Retinal pigment epithelial cell (primary cell): ENCODE data around the gene TFPI.
"Not testable (repeated sequence)": the region's sequence is repeated elsewhere in the genome, so short reads cannot be mapped to it uniquely, and the experiment has no call there.

Experiments used
- DNase-seq: peaks from one replicate; pipeline ENCODE4 v3.0.0-alpha.2; 2010; ENCODE audit warnings: low read depth
- H3K4me3 ChIP-seq: 2 replicates; pipeline ENCODE4 v1.5.1; 2011; ENCODE audit warnings: mild to moderate bottlenecking, low read length, control low read depth, moderate library complexity
- TF ChIP-seq, protein P1 (sequence below): conservative IDR thresholded peaks from 2 replicates; pipeline ENCODE4 v1.5.1; 2011; ENCODE audit warnings: low read depth, low read length, control low read depth, inconsistent platforms

The TFPI gene

DNA sequence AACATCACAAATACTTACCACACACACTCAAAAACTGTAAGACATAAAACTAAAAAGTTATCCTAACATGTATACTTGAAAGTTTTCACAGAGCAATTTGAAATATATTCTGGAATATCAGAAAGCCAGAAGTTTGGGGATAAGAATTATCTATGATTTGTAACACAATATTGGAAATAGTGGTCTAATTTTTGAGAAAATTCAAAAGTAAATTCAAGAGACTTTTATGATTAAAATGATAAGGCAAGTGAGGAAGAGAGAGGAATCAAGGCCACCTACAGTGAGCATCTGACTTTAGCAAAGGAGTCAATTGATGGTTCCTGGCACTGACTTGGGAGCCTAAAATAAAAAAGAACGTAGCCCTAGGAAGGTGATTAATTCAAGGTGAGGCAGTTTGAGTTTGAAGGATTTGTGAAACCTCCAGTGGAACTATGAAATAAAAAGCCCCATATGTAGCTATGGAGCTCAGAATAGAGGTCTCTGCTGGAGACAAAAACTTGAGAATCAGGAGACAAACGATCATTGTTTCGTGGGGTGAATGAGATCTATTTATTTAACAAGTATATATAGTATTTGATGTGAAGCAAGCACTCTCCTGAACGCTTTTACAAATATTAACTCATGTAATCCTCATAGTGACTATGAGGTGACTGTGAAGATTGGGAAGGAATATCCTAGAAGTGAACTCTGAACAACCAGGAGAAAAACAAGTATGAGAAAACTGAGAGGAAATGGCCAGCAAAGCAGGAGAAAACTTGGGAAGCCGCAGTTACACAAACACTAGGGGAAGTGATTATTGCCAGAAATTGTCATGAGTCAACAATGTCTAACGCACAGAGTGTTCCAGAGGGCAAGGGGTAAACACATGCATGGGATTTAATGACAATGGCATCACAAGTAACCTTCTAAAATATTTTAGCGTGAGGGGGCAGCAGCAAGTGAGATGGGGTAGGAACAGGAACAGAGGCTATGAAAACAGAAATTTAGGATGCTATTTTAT, 12.8 kb downstream of the TFPI start:
- H3K4me3 ChIP-seq = no peak overlapping the region
- TF ChIP-seq, protein P1, sequence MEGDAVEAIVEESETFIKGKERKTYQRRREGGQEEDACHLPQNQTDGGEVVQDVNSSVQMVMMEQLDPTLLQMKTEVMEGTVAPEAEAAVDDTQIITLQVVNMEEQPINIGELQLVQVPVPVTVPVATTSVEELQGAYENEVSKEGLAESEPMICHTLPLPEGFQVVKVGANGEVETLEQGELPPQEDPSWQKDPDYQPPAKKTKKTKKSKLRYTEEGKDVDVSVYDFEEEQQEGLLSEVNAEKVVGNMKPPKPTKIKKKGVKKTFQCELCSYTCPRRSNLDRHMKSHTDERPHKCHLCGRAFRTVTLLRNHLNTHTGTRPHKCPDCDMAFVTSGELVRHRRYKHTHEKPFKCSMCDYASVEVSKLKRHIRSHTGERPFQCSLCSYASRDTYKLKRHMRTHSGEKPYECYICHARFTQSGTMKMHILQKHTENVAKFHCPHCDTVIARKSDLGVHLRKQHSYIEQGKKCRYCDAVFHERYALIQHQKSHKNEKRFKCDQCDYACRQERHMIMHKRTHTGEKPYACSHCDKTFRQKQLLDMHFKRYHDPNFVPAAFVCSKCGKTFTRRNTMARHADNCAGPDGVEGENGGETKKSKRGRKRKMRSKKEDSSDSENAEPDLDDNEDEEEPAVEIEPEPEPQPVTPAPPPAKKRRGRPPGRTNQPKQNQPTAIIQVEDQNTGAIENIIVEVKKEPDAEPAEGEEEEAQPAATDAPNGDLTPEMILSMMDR = no peak
- peak; percentile 95 for DNase-seq

GRCh38 chr2:187538222-187538621, 16.0 kb downstream of the TFPI start:
- DNase-seq, H3K4me3 ChIP-seq: not testable (repeated sequence)

DNA sequence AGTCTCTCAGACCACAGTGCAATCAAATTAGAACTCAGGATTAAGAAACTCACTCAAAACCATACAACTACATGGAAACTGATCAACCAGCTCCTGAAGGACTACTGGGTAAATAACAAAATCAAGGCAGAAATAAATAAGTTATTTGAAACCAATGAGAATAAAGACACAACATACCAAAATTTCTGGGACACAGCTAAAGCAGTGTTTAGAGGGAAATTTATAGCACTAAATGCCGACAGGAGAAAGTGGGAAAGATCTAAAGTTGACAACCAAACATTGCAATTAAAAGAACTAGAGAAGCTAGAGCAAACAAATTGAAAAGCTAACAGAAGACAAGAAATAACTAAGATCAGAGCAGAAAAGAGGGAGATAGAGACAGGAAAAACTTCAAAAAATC, 18.9 kb downstream of the TFPI start:
- not testable (repeated sequence) for DNase-seq, H3K4me3 ChIP-seq

- DNase-seq = no peak
- no peak overlapping the region for H3K4me3 ChIP-seq
- TF ChIP-seq, protein P1 = no peak
Observed at GRCh38 chr2:187532333-187533120, 21.7 kb downstream of the TFPI start.

DNA sequence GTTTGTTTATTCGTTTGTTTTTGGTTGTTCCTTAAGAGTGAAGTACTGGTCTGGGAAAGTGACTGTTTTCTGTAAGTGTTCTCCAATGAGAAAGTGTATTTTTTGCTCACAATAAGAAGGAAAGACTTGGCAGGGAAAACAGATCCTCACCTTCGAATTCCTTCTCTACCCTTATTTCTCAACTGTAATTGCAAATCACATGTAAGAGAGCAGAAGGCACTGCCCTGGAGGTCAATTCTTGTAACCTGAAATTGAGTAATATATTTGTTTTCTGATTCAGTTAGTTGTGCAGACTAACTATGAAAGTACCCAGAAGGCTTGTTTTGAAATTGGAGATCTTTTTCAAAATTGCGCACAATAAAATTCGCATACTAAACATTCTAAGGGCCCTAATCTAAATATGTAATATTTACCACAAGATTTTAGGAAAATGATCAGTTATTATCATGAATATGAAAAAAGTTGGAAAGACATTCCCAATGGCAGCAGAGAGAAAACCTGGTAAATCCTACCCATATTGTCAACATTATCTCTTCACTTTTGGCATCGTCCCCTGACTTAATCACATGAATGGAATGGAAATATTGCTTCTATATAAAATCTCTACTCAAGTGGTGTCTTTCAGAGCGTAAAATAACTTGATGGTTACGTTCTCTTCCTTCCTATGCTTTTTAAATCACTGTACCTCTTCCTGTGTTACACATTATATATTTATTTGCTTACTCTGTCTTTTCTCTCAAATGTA, 24.1 kb downstream of the TFPI start:
- no peak for DNase-seq
- TF ChIP-seq, protein P1 = no peak
- H3K4me3 ChIP-seq = no peak overlapping the region

GRCh38 chr2:187529248-187529976, 24.8 kb downstream of the TFPI start:
- DNase-seq = no peak
- TF ChIP-seq, protein P1 = no peak
- H3K4me3 ChIP-seq = no peak overlapping the region

- no peak for DNase-seq
- TF ChIP-seq, protein P1 = no peak
- no peak overlapping the region for H3K4me3 ChIP-seq
Observed at GRCh38 chr2:187528042-187528441, 26.2 kb downstream of the TFPI start.
